ENCODE results near the gene MCUR1. TPM values are rescaled to one million over a fixed set of nuclear protein-coding genes. Genes with fewer than 3 reads are reported as not detected.

Gene MCUR1
- total and polyA plus RNA-seq, 9 of the 15 experiments (the other 6 are each of a cell fraction or from before 2014, with no cell fraction given), result 5.1 to 60.2 (median 41.4) TPM

DNA sequence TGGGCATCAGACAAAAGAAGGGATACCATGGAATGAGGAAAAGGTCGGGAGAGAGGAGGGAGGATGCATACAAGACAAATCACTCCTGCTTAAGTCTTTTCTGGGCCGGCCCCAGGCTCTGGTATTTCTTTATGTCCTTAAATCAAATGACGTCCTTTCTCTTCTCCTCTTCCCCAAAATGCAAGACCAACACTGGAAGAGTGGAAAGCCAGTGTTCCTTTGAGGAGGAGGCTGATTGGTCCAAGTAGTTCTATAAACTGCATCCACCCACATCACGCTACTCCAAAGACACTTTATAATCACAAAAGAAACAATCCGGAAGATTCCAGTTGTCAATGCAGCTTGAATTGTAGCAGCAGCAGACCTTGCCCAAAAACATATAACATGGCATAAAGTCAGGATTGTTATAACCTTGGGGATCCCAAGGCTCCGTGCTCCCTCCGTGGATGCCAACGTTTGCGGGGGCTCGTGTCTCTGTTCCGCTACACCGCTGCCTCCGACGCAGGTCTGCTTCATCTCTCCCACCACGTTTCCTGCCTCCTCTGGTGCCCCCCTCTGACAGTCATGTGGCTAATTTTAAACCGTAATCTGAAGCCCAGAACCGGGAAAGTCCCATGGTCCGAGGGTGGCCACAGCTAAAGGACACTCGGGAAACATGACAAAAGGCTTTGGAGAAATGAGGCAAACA lies 47.1 kb downstream of the MCUR1 start (continued):
- TF ChIP-seq, protein P1, sequence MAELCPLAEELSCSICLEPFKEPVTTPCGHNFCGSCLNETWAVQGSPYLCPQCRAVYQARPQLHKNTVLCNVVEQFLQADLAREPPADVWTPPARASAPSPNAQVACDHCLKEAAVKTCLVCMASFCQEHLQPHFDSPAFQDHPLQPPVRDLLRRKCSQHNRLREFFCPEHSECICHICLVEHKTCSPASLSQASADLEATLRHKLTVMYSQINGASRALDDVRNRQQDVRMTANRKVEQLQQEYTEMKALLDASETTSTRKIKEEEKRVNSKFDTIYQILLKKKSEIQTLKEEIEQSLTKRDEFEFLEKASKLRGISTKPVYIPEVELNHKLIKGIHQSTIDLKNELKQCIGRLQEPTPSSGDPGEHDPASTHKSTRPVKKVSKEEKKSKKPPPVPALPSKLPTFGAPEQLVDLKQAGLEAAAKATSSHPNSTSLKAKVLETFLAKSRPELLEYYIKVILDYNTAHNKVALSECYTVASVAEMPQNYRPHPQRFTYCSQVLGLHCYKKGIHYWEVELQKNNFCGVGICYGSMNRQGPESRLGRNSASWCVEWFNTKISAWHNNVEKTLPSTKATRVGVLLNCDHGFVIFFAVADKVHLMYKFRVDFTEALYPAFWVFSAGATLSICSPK (IDR thresholded peaks at IDR 0.05; ENCODE audit: borderline replicate concordance), result no peak
- no peak for TF ChIP-seq TEAD1 (CRISPR knock-in tag; IDR thresholded peaks at IDR 0.05)
- no peak for TF ChIP-seq TRIM24 (IDR thresholded peaks at IDR 0.05)
- TF ChIP-seq L3MBTL2 (IDR thresholded peaks at IDR 0.05), result 0 out of 2 replicates have a peak, but pooled peaks have one; percentile 17
- no peak for TF ChIP-seq SMAD4 (CRISPR knock-in tag; conservative IDR thresholded peaks at IDR 0.05)
- no peak for TF ChIP-seq NFATC3 (IDR thresholded peaks at IDR 0.05)

DNA sequence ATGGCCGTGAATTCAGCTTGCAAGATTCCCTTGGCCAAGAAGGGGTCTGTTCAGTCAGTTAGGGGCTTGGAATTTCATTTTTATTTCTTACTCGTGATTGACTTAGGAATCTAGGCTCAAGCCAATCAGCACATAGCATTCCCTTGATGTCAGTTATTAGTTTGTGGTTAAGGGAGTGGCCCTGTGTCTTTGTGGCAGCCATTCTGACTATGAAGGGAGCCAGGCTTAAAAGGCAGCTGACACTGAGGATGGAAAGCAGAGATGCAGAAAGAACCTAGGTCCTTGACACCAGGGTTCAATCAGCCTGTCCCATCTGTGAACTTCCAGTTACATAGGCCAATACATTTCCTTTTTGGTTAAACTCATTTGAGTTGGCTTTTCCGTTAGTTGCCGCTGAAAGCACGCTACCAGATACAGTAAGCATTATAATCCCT lies 48.1 kb downstream of the MCUR1 start:
- peaks cover 2 to 9% of the 10 kb centered on the region in 2 experiments; a peak in 2 of 5 replicates for H3K4me1 ChIP-seq (replicated peaks in 1 of 2; ENCODE audit: control insufficient read depth in 2 of 2, insufficient read depth in 2 of 2, low read length in 2 of 2)
- WGBS (ENCODE audit: insufficient coverage, low coverage, missing lambda C conversion rate), result 61% methylated on average over 5 of the region's 5 CpGs
- peak overlapping the region; percentile 26; the same call in 1 of the 2 replicates for H2AFZ ChIP-seq (ENCODE audit: low read depth, low read length)
- H3K79me2 ChIP-seq (ENCODE audit: control insufficient read depth, insufficient read depth, low read length), result no peaks in the 10 kb centered on the region
- in situ Hi-C loops (cut with MboI), result no loop called here
- H3K4me2 ChIP-seq (ENCODE audit: insufficient read depth, low read length), result peak overlapping the region; percentile 1; the same call in 1 of the 2 replicates
- no TSS peak for BruUV-seq (replicated peaks)
- POLR2A ChIA-PET, result interaction anchor here (0.5 to 1.5 kb wide), 2 partner anchors 11 to 287 kb away, joined by 3 to 4 read pairs; no protein-coding TSS in a partner anchor
- H3K27ac ChIP-seq (ENCODE audit: extremely low read depth, low read depth, low read length), result no peak overlapping the region
- H4K20me1 ChIP-seq (replicated peaks; ENCODE audit: control insufficient read depth, insufficient read depth, low read length), result no peaks in the 10 kb centered on the region
- H3K9me3 ChIP-seq (replicated peaks; ENCODE audit: control insufficient read depth, insufficient read depth, low read depth, low read length), result 0 out of 2 replicates have a peak, but pooled peaks cover 2% of the 10 kb centered on the region
- no peaks in the 10 kb centered on the region; a peak in 1 of 5 replicates for H3K27me3 ChIP-seq (ENCODE audit: control insufficient read depth in 2 of 2, insufficient read depth in 2 of 2, low read length in 2 of 2)
- H3K4me3 ChIP-seq, result no peak overlapping the region
- FAIRE-seq, result no peak
- peak; percentile 69 for ATAC-seq
- H3K36me3 ChIP-seq (ENCODE audit: control insufficient read depth, insufficient read depth, low read length), result no peaks in the 10 kb centered on the region
- CTCF ChIA-PET (ENCODE audit: low intra/inter-chr PET ratio), result no interaction called here
- intact Hi-C loops (cut with micrococcal nuclease), result loop anchor here (5.0 to 10.0 kb wide), 2 partner anchors 144 to 431 kb away; no protein-coding TSS in a partner anchor
- H3K9ac ChIP-seq (ENCODE audit: insufficient read depth in 1 of 2, low read depth in 2 of 2, low read length in 2 of 2), result no peak overlapping the region
- no peaks in the 10 kb centered on the region for H3K9me1 ChIP-seq (ENCODE audit: control insufficient read depth, insufficient read depth, low read length)
- DNase-seq (ENCODE audit: extremely low read depth in 1 of 4, low spot score in 3 of 4), result peak in 2 of 4 experiments; percentile 29 to 42
- TF ChIP-seq, protein P2, sequence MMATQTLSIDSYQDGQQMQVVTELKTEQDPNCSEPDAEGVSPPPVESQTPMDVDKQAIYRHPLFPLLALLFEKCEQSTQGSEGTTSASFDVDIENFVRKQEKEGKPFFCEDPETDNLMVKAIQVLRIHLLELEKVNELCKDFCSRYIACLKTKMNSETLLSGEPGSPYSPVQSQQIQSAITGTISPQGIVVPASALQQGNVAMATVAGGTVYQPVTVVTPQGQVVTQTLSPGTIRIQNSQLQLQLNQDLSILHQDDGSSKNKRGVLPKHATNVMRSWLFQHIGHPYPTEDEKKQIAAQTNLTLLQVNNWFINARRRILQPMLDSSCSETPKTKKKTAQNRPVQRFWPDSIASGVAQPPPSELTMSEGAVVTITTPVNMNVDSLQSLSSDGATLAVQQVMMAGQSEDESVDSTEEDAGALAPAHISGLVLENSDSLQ (IDR thresholded peaks at IDR 0.05), result 0 out of 2 replicates have a peak, but pooled peaks have one; percentile 13
- TF ChIP-seq, protein P3, sequence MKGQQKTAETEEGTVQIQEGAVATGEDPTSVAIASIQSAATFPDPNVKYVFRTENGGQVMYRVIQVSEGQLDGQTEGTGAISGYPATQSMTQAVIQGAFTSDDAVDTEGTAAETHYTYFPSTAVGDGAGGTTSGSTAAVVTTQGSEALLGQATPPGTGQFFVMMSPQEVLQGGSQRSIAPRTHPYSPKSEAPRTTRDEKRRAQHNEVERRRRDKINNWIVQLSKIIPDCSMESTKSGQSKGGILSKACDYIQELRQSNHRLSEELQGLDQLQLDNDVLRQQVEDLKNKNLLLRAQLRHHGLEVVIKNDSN (CRISPR knock-in tag; IDR thresholded peaks at IDR 0.05), result no peak
- TF ChIP-seq, protein P4, sequence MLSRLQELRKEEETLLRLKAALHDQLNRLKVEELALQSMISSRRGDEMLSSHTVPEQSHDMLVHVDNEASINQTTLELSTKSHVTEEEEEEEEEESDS (CRISPR knock-in tag; IDR thresholded peaks at IDR 0.05), result no peak
- TF ChIP-seq YY1 (IDR thresholded peaks at IDR 0.05; ENCODE audit: borderline replicate concordance in 1 of 3, control insufficient read depth in 1 of 3, extremely low read depth in 1 of 3, insufficient read depth in 3 of 3, insufficient read length in 1 of 3, insufficient replicate concordance in 2 of 3, low read depth in 1 of 3, low read length in 2 of 3) (peak in 1 of 3 experiments; percentile 46), ZNF232 (CRISPR knock-in tag; IDR thresholded peaks at IDR 0.05) (no peak), FOXJ3 (CRISPR knock-in tag; IDR thresholded peaks at IDR 0.05) (no peak), MIER1 (IDR thresholded peaks at IDR 0.05; ENCODE audit: low read depth) (no peak), MCM7 (IDR thresholded peaks at IDR 0.05) (no peak)
- TF ChIP-seq, protein P5, sequence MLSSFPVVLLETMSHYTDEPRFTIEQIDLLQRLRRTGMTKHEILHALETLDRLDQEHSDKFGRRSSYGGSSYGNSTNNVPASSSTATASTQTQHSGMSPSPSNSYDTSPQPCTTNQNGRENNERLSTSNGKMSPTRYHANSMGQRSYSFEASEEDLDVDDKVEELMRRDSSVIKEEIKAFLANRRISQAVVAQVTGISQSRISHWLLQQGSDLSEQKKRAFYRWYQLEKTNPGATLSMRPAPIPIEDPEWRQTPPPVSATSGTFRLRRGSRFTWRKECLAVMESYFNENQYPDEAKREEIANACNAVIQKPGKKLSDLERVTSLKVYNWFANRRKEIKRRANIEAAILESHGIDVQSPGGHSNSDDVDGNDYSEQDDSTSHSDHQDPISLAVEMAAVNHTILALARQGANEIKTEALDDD (IDR thresholded peaks at IDR 0.05), result peak; percentile 27; the same call in 1 of the 2 replicates

Data from K562 (cell line).